Measurements from ENCODE around the gene XXYLT1. TPM values are rescaled to one million over a fixed set of nuclear protein-coding genes. Genes with fewer than 3 reads are reported as not detected.

The XXYLT1 gene
- total RNA-seq, 1 experiment from 2014 or later, result 10.9 TPM

DNA sequence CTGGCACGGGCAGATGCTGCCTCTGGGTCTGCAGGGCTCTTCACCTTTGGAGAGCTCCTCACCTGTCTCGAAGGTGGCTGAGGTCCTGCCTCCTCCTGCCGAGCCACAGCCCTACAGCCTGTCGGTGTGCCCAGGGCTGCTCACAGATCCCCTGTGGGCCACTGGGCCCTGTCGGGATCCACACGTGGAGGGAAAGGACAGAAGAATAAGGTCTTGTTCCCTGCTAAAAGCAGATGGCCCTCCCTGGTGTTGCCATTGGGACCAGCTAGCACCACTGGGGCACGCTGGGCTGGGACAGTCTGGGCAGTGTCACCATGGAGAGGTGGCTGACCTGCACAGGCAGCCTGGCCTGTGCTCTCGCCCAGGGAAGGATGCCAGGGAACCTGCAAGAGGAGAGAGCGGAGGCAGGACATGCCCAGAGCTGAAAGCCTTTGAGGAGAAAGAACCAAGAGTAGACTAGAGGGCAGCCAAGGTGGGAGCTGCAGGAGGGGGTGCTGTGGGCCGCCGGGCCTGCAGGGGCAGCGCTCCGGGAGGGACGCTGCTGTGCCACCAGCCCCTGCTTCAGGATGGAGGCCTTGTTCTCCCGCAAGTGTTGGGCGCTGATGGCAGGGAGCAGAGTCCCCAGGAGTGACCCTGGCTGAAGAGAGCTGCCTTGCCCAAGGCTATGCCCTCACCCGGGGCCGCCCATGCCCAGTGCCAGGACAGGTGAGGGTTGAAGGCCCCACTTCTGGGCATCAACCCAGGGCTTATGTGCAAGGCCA, 210.2 kb downstream of the XXYLT1 start:
- Histone ChIP-seq H3K27me3 (ENCODE audit: insufficient read depth, low read length) (no peaks in the 10 kb centered on the region), H3K4me3 (replicated peaks in 1 of 2; ENCODE audit: low read depth in 1 of 2, low read length in 2 of 2) (no peak overlapping the region), H3K4me2 (ENCODE audit: low read length) (no peak overlapping the region), H3K9me2 (ENCODE audit: insufficient read depth) (no peaks in the 10 kb centered on the region), H4K20me1 (ENCODE audit: insufficient read depth) (no peaks in the 10 kb centered on the region), H3K27ac (ENCODE audit: low read depth, low read length) (no peak overlapping the region), H3K79me2 (ENCODE audit: insufficient read depth, low read length) (no peaks in the 10 kb centered on the region), H3K9me3 (ENCODE audit: control insufficient read depth in 1 of 2, insufficient read depth in 1 of 2, low read depth in 1 of 2, low read length in 2 of 2) (no peaks in the 10 kb centered on the region), H2AFZ (ENCODE audit: low read depth, low read length, poor library complexity, severe bottlenecking) (no peak overlapping the region), H3K9ac (ENCODE audit: low read length) (no peak overlapping the region), H3K4me1 (ENCODE audit: control insufficient read depth in 1 of 2, insufficient read depth in 2 of 2, low read length in 2 of 2) (no peaks in the 10 kb centered on the region), H3K36me3 (ENCODE audit: control insufficient read depth in 1 of 2, insufficient read depth in 2 of 2, low read length in 2 of 2) (no peaks in the 10 kb centered on the region)
- no peak for TF ChIP-seq EZH2phosphoT487 (IDR thresholded peaks at IDR 0.05; ENCODE audit: borderline replicate concordance)
- no TSS peak for BruUV-seq (replicated peaks)
- ATAC-seq, result no peak
- RAD21 ChIA-PET (ENCODE audit: low non-redundant PET in 1 of 2, low total read pairs in 2 of 2, uncharacterized antibody in 2 of 2, unreplicated experiment in 2 of 2), result no interaction called here
- no peak for DNase-seq (ENCODE audit: low read depth, low spot score)
- CTCF ChIA-PET, result no interaction called here
- POLR2A ChIA-PET, result no interaction called here
- intact Hi-C loops (cut with micrococcal nuclease), result no loop called here

DNA sequence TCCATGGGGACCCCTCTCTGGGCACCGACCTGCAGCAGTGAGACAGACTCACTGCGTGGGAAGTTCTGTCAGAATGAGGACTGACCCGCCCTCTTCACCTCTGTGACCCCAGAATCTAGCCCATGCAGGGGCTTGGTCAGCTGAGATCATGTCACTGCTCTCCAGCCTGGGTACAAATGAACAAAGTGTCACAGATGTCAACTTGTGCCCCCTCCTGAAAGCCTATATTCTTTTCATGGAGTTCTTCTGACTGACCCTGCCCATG, 210.8 kb downstream of the XXYLT1 start:
- RAD21 ChIA-PET (ENCODE audit: low non-redundant PET in 1 of 2, low total read pairs in 2 of 2, uncharacterized antibody in 2 of 2, unreplicated experiment in 2 of 2), result no interaction called here
- Histone ChIP-seq H3K4me2 (ENCODE audit: low read length) (no peak overlapping the region), H3K27ac (ENCODE audit: low read depth, low read length) (no peak overlapping the region), H3K79me2 (ENCODE audit: insufficient read depth, low read length) (no peaks in the 10 kb centered on the region), H3K4me3 (replicated peaks in 1 of 2; ENCODE audit: low read depth in 1 of 2, low read length in 2 of 2) (no peak overlapping the region), H3K9me2 (ENCODE audit: insufficient read depth) (no peaks in the 10 kb centered on the region), H4K20me1 (ENCODE audit: insufficient read depth) (no peaks in the 10 kb centered on the region), H3K9me3 (ENCODE audit: control insufficient read depth in 1 of 2, insufficient read depth in 1 of 2, low read depth in 1 of 2, low read length in 2 of 2) (no peaks in the 10 kb centered on the region), H3K9ac (ENCODE audit: low read length) (no peak overlapping the region), H3K36me3 (ENCODE audit: control insufficient read depth in 1 of 2, insufficient read depth in 2 of 2, low read length in 2 of 2) (no peaks in the 10 kb centered on the region), H2AFZ (ENCODE audit: low read depth, low read length, poor library complexity, severe bottlenecking) (no peak overlapping the region), H3K27me3 (ENCODE audit: insufficient read depth, low read length) (no peaks in the 10 kb centered on the region), H3K4me1 (ENCODE audit: control insufficient read depth in 1 of 2, insufficient read depth in 2 of 2, low read length in 2 of 2) (no peaks in the 10 kb centered on the region)
- POLR2A ChIA-PET, result no interaction called here
- TF ChIP-seq POLR2AphosphoS5 (IDR thresholded peaks at IDR 0.05; ENCODE audit: low read depth, low read length), result no peak
- TF ChIP-seq RAD21 (IDR thresholded peaks at IDR 0.05; ENCODE audit: low read depth), result no peak
- no peak for TF ChIP-seq EZH2phosphoT487 (IDR thresholded peaks at IDR 0.05; ENCODE audit: borderline replicate concordance)
- TF ChIP-seq, protein P1, sequence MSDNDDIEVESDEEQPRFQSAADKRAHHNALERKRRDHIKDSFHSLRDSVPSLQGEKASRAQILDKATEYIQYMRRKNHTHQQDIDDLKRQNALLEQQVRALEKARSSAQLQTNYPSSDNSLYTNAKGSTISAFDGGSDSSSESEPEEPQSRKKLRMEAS (IDR thresholded peaks at IDR 0.05), result no peak
- TF ChIP-seq YY1 (IDR thresholded peaks at IDR 0.05; ENCODE audit: extremely low read depth, insufficient replicate concordance, low read depth, low read length), result no peak
- TF ChIP-seq FOSL1 (IDR thresholded peaks at IDR 0.05; ENCODE audit: low read depth), result no peak
- TF ChIP-seq POLR2A (IDR thresholded peaks at IDR 0.05; ENCODE audit: borderline replicate concordance, extremely low read depth, insufficient read depth, insufficient read length), result no peak
- no peak for TF ChIP-seq EGR1 (IDR thresholded peaks at IDR 0.05; ENCODE audit: low read depth)
- TF ChIP-seq CEBPB (IDR thresholded peaks at IDR 0.05; ENCODE audit: low read depth), result no peak
- TF ChIP-seq, protein P2, sequence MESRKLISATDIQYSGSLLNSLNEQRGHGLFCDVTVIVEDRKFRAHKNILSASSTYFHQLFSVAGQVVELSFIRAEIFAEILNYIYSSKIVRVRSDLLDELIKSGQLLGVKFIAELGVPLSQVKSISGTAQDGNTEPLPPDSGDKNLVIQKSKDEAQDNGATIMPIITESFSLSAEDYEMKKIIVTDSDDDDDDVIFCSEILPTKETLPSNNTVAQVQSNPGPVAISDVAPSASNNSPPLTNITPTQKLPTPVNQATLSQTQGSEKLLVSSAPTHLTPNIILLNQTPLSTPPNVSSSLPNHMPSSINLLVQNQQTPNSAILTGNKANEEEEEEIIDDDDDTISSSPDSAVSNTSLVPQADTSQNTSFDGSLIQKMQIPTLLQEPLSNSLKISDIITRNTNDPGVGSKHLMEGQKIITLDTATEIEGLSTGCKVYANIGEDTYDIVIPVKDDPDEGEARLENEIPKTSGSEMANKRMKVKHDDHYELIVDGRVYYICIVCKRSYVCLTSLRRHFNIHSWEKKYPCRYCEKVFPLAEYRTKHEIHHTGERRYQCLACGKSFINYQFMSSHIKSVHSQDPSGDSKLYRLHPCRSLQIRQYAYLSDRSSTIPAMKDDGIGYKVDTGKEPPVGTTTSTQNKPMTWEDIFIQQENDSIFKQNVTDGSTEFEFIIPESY (IDR thresholded peaks at IDR 0.05; ENCODE audit: extremely low read depth, insufficient replicate concordance, low read length), result no peak
- TF ChIP-seq SRF (IDR thresholded peaks at IDR 0.05; ENCODE audit: low read depth), result no peak
- no peak for TF ChIP-seq SP1 (IDR thresholded peaks at IDR 0.05; ENCODE audit: low read depth)
- no peak for TF ChIP-seq SIN3A (IDR thresholded peaks at IDR 0.05; ENCODE audit: low read depth)
- no peak for TF ChIP-seq ZNF274 (IDR thresholded peaks at IDR 0.05; ENCODE audit: low read depth, low read length)
- no peak for TF ChIP-seq ELF1 (IDR thresholded peaks at IDR 0.05; ENCODE audit: borderline replicate concordance, low read depth)
- no peak for TF ChIP-seq ZFX (IDR thresholded peaks at IDR 0.05)
- TF ChIP-seq TCF7L2 (IDR thresholded peaks at IDR 0.05; ENCODE audit: borderline replicate concordance, extremely low read depth, insufficient read depth, insufficient read length), result no peak
- no peak for TF ChIP-seq JUND (IDR thresholded peaks at IDR 0.05)
- ATAC-seq (no peak), DNase-seq (ENCODE audit: low read depth, low spot score) (no peak)
- BruUV-seq (replicated peaks), result no TSS peak
- intact Hi-C loops (cut with micrococcal nuclease), result no loop called here
- CTCF ChIA-PET, result no interaction called here

All from HCT116 (cell line).